Measurements from ENCODE around the gene TSPO2. TPM values are rescaled to one million over a fixed set of nuclear protein-coding genes. Genes with fewer than 3 reads are reported as not detected.

TSPO2 gene
- polyA plus RNA-seq, 1 donor (not counting 4 experiments of a cell fraction or from before 2014, with no cell fraction given) = not detected

- no peaks in the 10 kb centered on the region for H3K36me3 ChIP-seq (ENCODE audit: control insufficient read depth in 2 of 2, extremely low read depth in 1 of 2, insufficient read depth in 2 of 2, low read length in 2 of 2)
- H3K79me2 ChIP-seq (ENCODE audit: control insufficient read depth, insufficient read depth, low read length) = no peaks in the 10 kb centered on the region
- TF ChIP-seq EZH2 (IDR thresholded peaks at IDR 0.05; ENCODE audit: low read length) = no peak
- TF ChIP-seq CTCF (optimal IDR thresholded peaks at IDR 0.05 in 1 of 3, IDR thresholded peaks at IDR 0.05 in 1 of 3, conservative IDR thresholded peaks at IDR 0.05 in 1 of 3; ENCODE audit: extremely low read depth in 1 of 3, insufficient read depth in 2 of 3, low read length in 3 of 3) = no peak
- FAIRE-seq = no peak
- H3K27ac ChIP-seq (ENCODE audit: control insufficient read depth, insufficient read depth, low read length) = no peak overlapping the region
- H3K4me2 ChIP-seq (ENCODE audit: control insufficient read depth, extremely low read depth, insufficient read depth, low read depth, low read length) = peak overlapping the region; percentile 9
- no peak for DNase-seq (ENCODE audit: low read depth, low spot score)
- H3K27me3 ChIP-seq (ENCODE audit: control insufficient read depth, extremely low read depth, insufficient read depth, low read length) = no peaks in the 10 kb centered on the region
- H3K9me3 ChIP-seq (ENCODE audit: control insufficient read depth, low read depth, low read length) = no peaks in the 10 kb centered on the region
- H3K4me1 ChIP-seq (ENCODE audit: control insufficient read depth, extremely low read depth, insufficient read depth, low read length) = peaks cover 40% of the 10 kb centered on the region
- no peak overlapping the region for H3K4me3 ChIP-seq (ENCODE audit: control insufficient read depth in 2 of 3, extremely low read depth in 1 of 3, insufficient read depth in 2 of 3, low read depth in 1 of 3, low read length in 3 of 3)
- H3K9me1 ChIP-seq (ENCODE audit: control insufficient read depth, extremely low read depth, insufficient read depth, low read length) = no peaks in the 10 kb centered on the region
- no peak overlapping the region for H3K9ac ChIP-seq (ENCODE audit: control insufficient read depth, extremely low read depth, insufficient read depth, low read length)
- no peak overlapping the region for H2AFZ ChIP-seq (ENCODE audit: control insufficient read depth, low read length)
- dilution Hi-C loops (cut with MboI; ENCODE audit: extremely low pct_ligation_motif_present, low sequenced_read_pairs) = no loop called here
- no peaks in the 10 kb centered on the region for H4K20me1 ChIP-seq (ENCODE audit: control insufficient read depth, extremely low read depth, insufficient read depth, low read length)
These were observed 1.2 kb upstream of the TSPO2 start for GRCh38 chr6:41040940-41041536.

GRCh38 chr6:41043151-41043550, 884 bp downstream of the TSPO2 start:
- Histone ChIP-seq H3K79me2 (ENCODE audit: control insufficient read depth, insufficient read depth, low read length) (no peaks in the 10 kb centered on the region), H4K20me1 (ENCODE audit: control insufficient read depth, extremely low read depth, insufficient read depth, low read length) (no peaks in the 10 kb centered on the region), H3K9me1 (ENCODE audit: control insufficient read depth, extremely low read depth, insufficient read depth, low read length) (no peaks in the 10 kb centered on the region), H3K36me3 (ENCODE audit: control insufficient read depth in 2 of 2, extremely low read depth in 1 of 2, insufficient read depth in 2 of 2, low read length in 2 of 2) (no peaks in the 10 kb centered on the region), H2AFZ (ENCODE audit: control insufficient read depth, low read length) (no peak overlapping the region), H3K27ac (ENCODE audit: control insufficient read depth, insufficient read depth, low read length) (no peak overlapping the region), H3K4me3 (ENCODE audit: control insufficient read depth in 2 of 3, extremely low read depth in 1 of 3, insufficient read depth in 2 of 3, low read depth in 1 of 3, low read length in 3 of 3) (no peak overlapping the region), H3K4me2 (ENCODE audit: control insufficient read depth, extremely low read depth, insufficient read depth, low read depth, low read length) (no peak overlapping the region), H3K9me3 (ENCODE audit: control insufficient read depth, low read depth, low read length) (no peaks in the 10 kb centered on the region), H3K9ac (ENCODE audit: control insufficient read depth, extremely low read depth, insufficient read depth, low read length) (no peak overlapping the region), H3K27me3 (ENCODE audit: control insufficient read depth, extremely low read depth, insufficient read depth, low read length) (no peaks in the 10 kb centered on the region), H3K4me1 (ENCODE audit: control insufficient read depth, extremely low read depth, insufficient read depth, low read length) (peaks cover 22% of the 10 kb centered on the region)
- FAIRE-seq = no peak
- dilution Hi-C loops (cut with MboI; ENCODE audit: extremely low pct_ligation_motif_present, low sequenced_read_pairs) = no loop called here
- no peak for DNase-seq (ENCODE audit: low read depth, low spot score)
- no peak for TF ChIP-seq CTCF (optimal IDR thresholded peaks at IDR 0.05 in 1 of 3, IDR thresholded peaks at IDR 0.05 in 1 of 3, conservative IDR thresholded peaks at IDR 0.05 in 1 of 3; ENCODE audit: extremely low read depth in 1 of 3, insufficient read depth in 2 of 3, low read length in 3 of 3)
- TF ChIP-seq EZH2 (IDR thresholded peaks at IDR 0.05; ENCODE audit: low read length) = no peak

All from keratinocyte (primary cell).